Activated B cell treated with CpG ODN at 0.5 μM for 24 hours (primary cell): ENCODE results near the gene NUDT3. TPM values are rescaled to one million over a fixed set of nuclear protein-coding genes. Genes with fewer than 3 reads are reported as not detected.

Experiments
- ATAC-seq: fragments of 200-7000 bp; cut with Tn5 transposase; one replicate; pipeline ENCODE4 v1.10.0; 2021; ENCODE audit warnings: low read depth, mild to moderate bottlenecking, moderate library complexity
- CTCF ChIA-PET: fragments of 350-600 bp; sonication (Branson Sonifier 250); formaldehyde crosslinking; loops from one replicate; lab custom pipeline; 2021; ENCODE audit warnings: antibody characterized with exemption; lab: Charles Lee
- POLR2A ChIA-PET: fragments of 350-600 bp; sonication (Branson Sonifier 250); formaldehyde crosslinking; loops from one replicate; lab custom pipeline; 2021; ENCODE audit warnings: antibody characterized with exemption; lab: Charles Lee
- DNase-seq: peaks from one replicate; pipeline ENCODE4 v3.0.0; 2022
- H3K27ac Mint-ChIP-seq: one replicate; pipeline ENCODE4 v1.8.0; 2020; ENCODE audit warnings: mixed read lengths
- H3K27me3 Mint-ChIP-seq: one replicate; pipeline ENCODE4 v1.8.0; 2021; ENCODE audit warnings: mixed read lengths
- H3K36me3 Mint-ChIP-seq: one replicate; pipeline ENCODE4 v1.8.0; 2021; ENCODE audit warnings: low read depth, mixed read lengths
- H3K4me1 Mint-ChIP-seq: one replicate; pipeline ENCODE4 v1.8.0; 2021; ENCODE audit warnings: mixed read lengths
- H3K4me3 Mint-ChIP-seq: one replicate; pipeline ENCODE4 v1.8.0; 2020; ENCODE audit warnings: mild to moderate bottlenecking, mixed read lengths
- H3K9me3 Mint-ChIP-seq: one replicate; pipeline ENCODE4 v1.8.0; 2020; ENCODE audit warnings: mixed read lengths
- intact Hi-C: fragments of 100-400 bp; cut with micrococcal nuclease; formaldehyde crosslinking; loops from one replicate; pipeline ENCODE4 v1.15.1; 2024
- total RNA-seq: library from RNA; stranded (reverse); gene quantifications from 2 replicates; pipeline ENCODE4 v1.2.3, GENCODE V29; 2022
- TF ChIP-seq, protein P1 (sequence below): fragments of 200-600 bp; IDR thresholded peaks from one replicate; pipeline ENCODE4 v1.8.0; 2022; ENCODE audit warnings: antibody characterized with exemption, mild to moderate bottlenecking

NUDT3 gene
- total RNA-seq, 1 donor from 2014 or later, result 27.0 TPM

- TF ChIP-seq, protein P1, sequence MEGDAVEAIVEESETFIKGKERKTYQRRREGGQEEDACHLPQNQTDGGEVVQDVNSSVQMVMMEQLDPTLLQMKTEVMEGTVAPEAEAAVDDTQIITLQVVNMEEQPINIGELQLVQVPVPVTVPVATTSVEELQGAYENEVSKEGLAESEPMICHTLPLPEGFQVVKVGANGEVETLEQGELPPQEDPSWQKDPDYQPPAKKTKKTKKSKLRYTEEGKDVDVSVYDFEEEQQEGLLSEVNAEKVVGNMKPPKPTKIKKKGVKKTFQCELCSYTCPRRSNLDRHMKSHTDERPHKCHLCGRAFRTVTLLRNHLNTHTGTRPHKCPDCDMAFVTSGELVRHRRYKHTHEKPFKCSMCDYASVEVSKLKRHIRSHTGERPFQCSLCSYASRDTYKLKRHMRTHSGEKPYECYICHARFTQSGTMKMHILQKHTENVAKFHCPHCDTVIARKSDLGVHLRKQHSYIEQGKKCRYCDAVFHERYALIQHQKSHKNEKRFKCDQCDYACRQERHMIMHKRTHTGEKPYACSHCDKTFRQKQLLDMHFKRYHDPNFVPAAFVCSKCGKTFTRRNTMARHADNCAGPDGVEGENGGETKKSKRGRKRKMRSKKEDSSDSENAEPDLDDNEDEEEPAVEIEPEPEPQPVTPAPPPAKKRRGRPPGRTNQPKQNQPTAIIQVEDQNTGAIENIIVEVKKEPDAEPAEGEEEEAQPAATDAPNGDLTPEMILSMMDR, result no peak
- H3K27me3 Mint-ChIP-seq, result no peaks in the 10 kb centered on the region
- POLR2A ChIA-PET, result interaction anchor here (0.7 to 3.2 kb wide), 35 partner anchors 11 to 1254 kb away, joined by 3 to 297 read pairs (median 5); partner anchors contain the start of genes ANKS1A, BLTP3A, ILRUN and NUDT3
- peak overlapping the region; percentile 89 for H3K4me3 Mint-ChIP-seq
- DNase-seq (peak; percentile 41), ATAC-seq (peak; percentile 3)
- no peaks in the 10 kb centered on the region for H3K9me3 Mint-ChIP-seq
- peaks cover 34% of the 10 kb centered on the region for H3K36me3 Mint-ChIP-seq
- intact Hi-C loops, result loop anchor here (1.0 to 5.0 kb wide), 3 partner anchors 12 to 1020 kb away; partner anchors contain the start of genes SMIM29, SNRPC and ZNF76
- H3K27ac Mint-ChIP-seq, result no peak overlapping the region
- CTCF ChIA-PET, result interaction anchor here (0.6 to 1.8 kb wide), 6 partner anchors 9 to 373 kb away, joined by 3 to 15 read pairs (median 4); no protein-coding TSS in a partner anchor
- H3K4me1 Mint-ChIP-seq, result peaks cover 38% of the 10 kb centered on the region
These were observed 155.2 kb downstream of the NUDT3 start for GRCh38 chr6:34237316-34237721.

DNA sequence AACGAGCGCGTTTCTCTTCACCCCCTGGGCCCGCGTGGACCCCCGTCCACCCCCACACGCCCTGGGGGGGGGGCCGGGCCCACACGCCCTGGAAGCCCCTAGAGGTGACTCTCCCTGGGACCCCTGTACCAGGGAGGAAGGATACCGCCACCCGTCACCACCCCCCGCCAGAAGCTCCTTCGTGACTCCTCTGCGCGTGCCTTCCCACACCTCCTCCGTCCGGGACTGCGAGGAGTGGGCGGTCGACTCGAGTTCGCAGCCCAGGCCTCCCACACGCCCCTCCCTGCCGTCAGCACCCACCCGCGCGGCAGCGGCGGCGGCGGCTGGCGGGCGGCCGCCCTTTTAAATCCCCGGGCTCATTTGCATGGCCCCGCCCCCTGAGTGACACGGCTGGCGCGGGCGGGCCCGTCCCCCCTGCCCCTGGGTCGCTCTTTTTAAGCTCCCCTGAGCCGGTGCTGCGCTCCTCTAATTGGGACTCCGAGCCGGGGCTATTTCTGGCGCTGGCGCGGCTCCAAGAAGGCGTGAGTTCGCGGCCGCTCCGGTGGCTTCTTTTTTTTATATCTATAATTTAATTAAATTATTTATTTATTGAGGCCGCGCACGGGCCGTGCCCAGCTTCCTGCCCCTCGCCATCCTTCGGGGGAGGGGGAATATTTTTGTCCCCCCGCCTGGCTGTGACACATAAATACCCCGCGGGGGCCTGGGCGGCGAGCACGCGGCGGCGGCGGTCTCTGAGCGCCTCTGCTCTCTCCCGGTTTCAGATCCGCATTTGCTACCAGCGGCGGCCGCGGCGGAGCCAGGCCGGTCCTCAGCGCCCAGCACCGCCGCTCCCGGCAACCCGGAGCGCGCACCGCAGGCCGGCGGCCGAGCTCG lies 155.8 kb downstream of the NUDT3 start, which contains the start of gene HMGA1:
TSS of gene HMGA1 (plus strand) at position 431 of the 873 bp plus-strand sequence. CDS start 3,908 bp downstream, outside the sequence.
- H3K9me3 Mint-ChIP-seq, result no peaks in the 10 kb centered on the region
- ChIA-PET CTCF (interaction anchor here (0.6 to 1.8 kb wide), 7 partner anchors 10 to 374 kb away, joined by 3 to 15 read pairs (median 4); no protein-coding TSS in a partner anchor), POLR2A (interaction anchor here (0.7 to 3.2 kb wide), 41 partner anchors 8 to 1790 kb away, joined by 3 to 297 read pairs (median 5); partner anchors contain the start of genes ANKS1A, BLTP3A, HLA-DPB1 and ILRUN)
- DNase-seq, result peak; percentile 90
- no peaks in the 10 kb centered on the region for H3K27me3 Mint-ChIP-seq
- peaks cover 28% of the 10 kb centered on the region for H3K36me3 Mint-ChIP-seq
- peak within 1 kb of the TSS; percentile 95 for H3K27ac Mint-ChIP-seq
- intact Hi-C loops, result loop anchor here (1.0 to 5.0 kb wide), 5 partner anchors 12 to 1021 kb away; partner anchors contain the start of genes SMIM29, SNRPC and ZNF76
- TF ChIP-seq, protein P1, result no peak
- ATAC-seq, result peak; percentile 77
- peaks cover 36% of the 10 kb centered on the region for H3K4me1 Mint-ChIP-seq
- H3K4me3 Mint-ChIP-seq, result peak within 1 kb of the TSS; percentile 89

- ChIA-PET CTCF (interaction anchor here (0.7 to 1.5 kb wide), 3 partner anchors 12 to 40 kb away, joined by 4 to 15 read pairs (median 9); no protein-coding TSS in a partner anchor), POLR2A (interaction anchor here (0.8 to 3.2 kb wide), 31 partner anchors 9 to 1160 kb away, joined by 3 to 297 read pairs (median 6); partner anchors contain the start of genes ANKS1A, BLTP3A, HLA-DPB1 and NUDT3)
- H3K27me3 Mint-ChIP-seq, result no peaks in the 10 kb centered on the region
- intact Hi-C loops, result loop anchor here (1.0 to 5.0 kb wide), 4 partner anchors 12 to 1021 kb away; partner anchors contain the start of genes SNRPC and ZNF76
- peaks cover 34% of the 10 kb centered on the region for H3K4me1 Mint-ChIP-seq
- H3K4me3 Mint-ChIP-seq, result peak overlapping the region; percentile 84
- H3K36me3 Mint-ChIP-seq, result peaks cover 22% of the 10 kb centered on the region
- TF ChIP-seq, protein P1, result no peak
- peak; percentile 11 for ATAC-seq
- peak overlapping the region; percentile 95 for H3K27ac Mint-ChIP-seq
- no peaks in the 10 kb centered on the region for H3K9me3 Mint-ChIP-seq
- DNase-seq, result no peak
These were observed 156.4 kb downstream of the NUDT3 start for GRCh38 chr6:34236131-34236442.

- DNase-seq, result peak; percentile 58
- TF ChIP-seq, protein P1, result no peak
- H3K27me3 Mint-ChIP-seq, result no peaks in the 10 kb centered on the region
- ChIA-PET POLR2A (interaction anchor here (0.9 to 3.5 kb wide), 18 partner anchors 9 to 1160 kb away, joined by 3 to 297 read pairs (median 10); partner anchors contain the start of genes HLA-DPB1, NUDT3, RPS10 and SMIM29), CTCF (no interaction called here)
- peak overlapping the region; percentile 84 for H3K4me3 Mint-ChIP-seq
- intact Hi-C loops, result loop anchor here (1.0 to 5.0 kb wide), 4 partner anchors 11 to 1022 kb away; partner anchors contain the start of genes SNRPC and ZNF76
- H3K27ac Mint-ChIP-seq, result peak overlapping the region; percentile 95
- H3K36me3 Mint-ChIP-seq, result peaks cover 16% of the 10 kb centered on the region
- peaks cover 40% of the 10 kb centered on the region for H3K4me1 Mint-ChIP-seq
- H3K9me3 Mint-ChIP-seq, result no peaks in the 10 kb centered on the region
- ATAC-seq, result peak; percentile 22
These were observed 156.9 kb downstream of the NUDT3 start for GRCh38 chr6:34235307-34236130.
